Smooth muscle cell (in vitro differentiated cells): ENCODE results near the gene STK39. TPM values are rescaled to one million over a fixed set of nuclear protein-coding genes. Genes with fewer than 3 reads are reported as not detected.

Experiments used
- DNase-seq: peaks from one replicate; lab custom pipeline; 2025; ENCODE audit not compliant: unreplicated experiment; lab: John Stamatoyannopoulos, UW
- H2AFZ ChIP-seq: fragments of 200-600 bp; sonication (generic); 2 replicates; pipeline ENCODE4 v1.6.0; 2016; ENCODE audit warnings: antibody characterized with exemption, low read depth, mild to moderate bottlenecking
- H3F3A ChIP-seq: fragments of 200-600 bp; sonication (generic); 2 replicates; pipeline ENCODE4 v1.6.0; 2017; ENCODE audit warnings: antibody characterized with exemption, low read depth
- H3K27ac ChIP-seq: fragments of 200-600 bp; sonication (generic); 2 replicates; pipeline ENCODE4 v1.5.1; 2016; ENCODE audit warnings: low read depth, mild to moderate bottlenecking
- H3K27me3 ChIP-seq: fragments of 200-600 bp; sonication (generic); 2 replicates; pipeline ENCODE4 v1.6.1; 2016; ENCODE audit warnings: low read depth, mild to moderate bottlenecking
- H3K36me3 ChIP-seq: fragments of 200-600 bp; sonication (generic); 2 replicates; pipeline ENCODE4 v1.5.1; 2016; ENCODE audit warnings: low read depth
- H3K4me1 ChIP-seq: fragments of 200-600 bp; sonication (generic); 2 replicates; pipeline ENCODE4 v1.5.1; 2016; ENCODE audit warnings: low read depth
- H3K4me2 ChIP-seq: fragments of 200-600 bp; sonication (generic); 2 replicates; pipeline ENCODE4 v1.6.0; 2016; ENCODE audit warnings: mild to moderate bottlenecking
- H3K4me3 ChIP-seq: fragments of 200-600 bp; sonication (generic); 2 replicates; pipeline ENCODE4 v1.5.1; 2016; ENCODE audit warnings: mild to moderate bottlenecking
- H3K79me2 ChIP-seq: fragments of 200-600 bp; sonication (generic); 2 replicates; pipeline ENCODE4 v1.6.0; 2016; ENCODE audit warnings: low read depth, mild to moderate bottlenecking
- H3K9ac ChIP-seq: fragments of 200-600 bp; sonication (generic); 2 replicates; pipeline ENCODE4 v1.6.0; 2016; ENCODE audit warnings: low read depth
- H3K9me3 ChIP-seq: fragments of 200-600 bp; sonication (generic); replicated peaks from 2 replicates; pipeline ENCODE4 v1.5.1; 2016; ENCODE audit warnings: low read depth
- H4K20me1 ChIP-seq: fragments of 200-600 bp; sonication (generic); 2 replicates; pipeline ENCODE4 v1.6.0; 2016; ENCODE audit warnings: low read depth
- CTCF ChIP-seq: fragments of 200-600 bp; sonication (generic); IDR thresholded peaks from 2 replicates; pipeline ENCODE4 v1.5.1; 2017; ENCODE audit warnings: borderline replicate concordance, mild to moderate bottlenecking, antibody characterized with exemption; ENCODE audit not compliant: insufficient read depth, poor library complexity, severe bottlenecking
- WGBS: methylation state at CpG from one replicate; pipeline ENCODE4 v1.1.7; 2016; ENCODE audit warnings: low lambda C conversion rate; 5-methylcytosine and 5-hydroxymethylcytosine counted together
- polyA plus RNA-seq: library from polyadenylated mRNA; unstranded; fragments of >200 nt; fragmentation: Nextera tagmentation; extraction: Ambion mirVana; gene quantifications from 2 replicates; pipeline ENCODE4 v1.2.1, GENCODE V29; 2016
- total RNA-seq: library from RNA; depleted of rRNA; stranded (reverse); fragments of >200 nt; gene quantifications from 2 replicates; pipeline ENCODE4 v1.2.3, GENCODE V29; 2014

Gene STK39
- total and polyA plus RNA-seq, 2 experiments from 2014 or later, result 21.1 to 37.8 TPM

- no peaks in the 10 kb centered on the region for H3K9me3 ChIP-seq
- no peak overlapping the region for H2AFZ ChIP-seq
- H3K9ac ChIP-seq, result no peak overlapping the region
- TF ChIP-seq CTCF, result no peak
- whole genome bisulfite sequencing, result 80% methylated on average over 3 of the region's 3 CpGs
- H3K4me3 ChIP-seq, result no peak overlapping the region
- H3K4me2 ChIP-seq, result no peak overlapping the region
- H3K27ac ChIP-seq, result no peak overlapping the region
- no peaks in the 10 kb centered on the region for H3K27me3 ChIP-seq
- H3K36me3 ChIP-seq, result no peaks in the 10 kb centered on the region
- no peaks in the 10 kb centered on the region for H4K20me1 ChIP-seq
- DNase-seq, result no peak
- H3F3A ChIP-seq, result no peaks in the 10 kb centered on the region
- peaks cover 34% of the 10 kb centered on the region for H3K4me1 ChIP-seq
- no peaks in the 10 kb centered on the region for H3K79me2 ChIP-seq
Measured at GRCh38 chr2:167942366-167943081, 304.9 kb downstream of the STK39 start.

GRCh38 chr2:167941604-167942003, 305.8 kb downstream of the STK39 start:
- no peak overlapping the region for H3K4me2 ChIP-seq
- H3K4me1 ChIP-seq, result peaks cover 26% of the 10 kb centered on the region
- no peaks in the 10 kb centered on the region for H3K79me2 ChIP-seq
- no peak overlapping the region for H3K27ac ChIP-seq
- no peak overlapping the region for H2AFZ ChIP-seq
- H3F3A ChIP-seq, result no peaks in the 10 kb centered on the region
- no peaks in the 10 kb centered on the region for H3K36me3 ChIP-seq
- H3K27me3 ChIP-seq, result no peaks in the 10 kb centered on the region
- H3K4me3 ChIP-seq, result no peak overlapping the region
- no peak for TF ChIP-seq CTCF
- no peaks in the 10 kb centered on the region for H3K9me3 ChIP-seq
- no peak overlapping the region for H3K9ac ChIP-seq
- 93% methylated on average over 9 of the region's 9 CpGs for WGBS
- DNase-seq, result no peak
- H4K20me1 ChIP-seq, result no peaks in the 10 kb centered on the region

GRCh38 chr2:167940734-167941507, 306.5 kb downstream of the STK39 start:
- Histone ChIP-seq H3K4me2 (no peak overlapping the region), H3K36me3 (no peaks in the 10 kb centered on the region), H3K9me3 (no peaks in the 10 kb centered on the region), H3K4me3 (no peak overlapping the region), H3K27ac (no peak overlapping the region), H3K4me1 (peaks cover 23% of the 10 kb centered on the region), H3K27me3 (no peaks in the 10 kb centered on the region), H3K79me2 (no peaks in the 10 kb centered on the region), H3K9ac (no peak overlapping the region), H2AFZ (no peak overlapping the region), H4K20me1 (no peaks in the 10 kb centered on the region), H3F3A (no peaks in the 10 kb centered on the region)
- DNase-seq, result no peak
- no peak for TF ChIP-seq CTCF
- WGBS, result 93% methylated on average over 11 of the region's 11 CpGs
